Endodermal cell (in vitro differentiated cells): Measurements from ENCODE around the gene NEGR1. TPM values are rescaled to one million over a fixed set of nuclear protein-coding genes. Genes with fewer than 3 reads are reported as not detected.

Experiments used
- DNase-seq: peaks from one replicate; pipeline ENCODE4 v3.0.0-alpha.2; 2017
- H3K27ac ChIP-seq: 2 replicates; pipeline ENCODE4 v1.5.1; 2013; ENCODE audit warnings: mild to moderate bottlenecking, low read depth, low read length, moderate library complexity
- H3K27me3 ChIP-seq: 2 replicates; pipeline ENCODE4 v1.6.1; 2013; ENCODE audit warnings: mild to moderate bottlenecking, low read length, moderate library complexity; ENCODE audit not compliant: insufficient read depth, control insufficient read depth, poor library complexity, severe bottlenecking
- H3K36me3 ChIP-seq: 2 replicates; pipeline ENCODE4 v1.7.0; 2013; ENCODE audit warnings: mild to moderate bottlenecking, low read length, moderate library complexity; ENCODE audit not compliant: control insufficient read depth, insufficient read depth
- H3K4me1 ChIP-seq: one replicate; pipeline ENCODE4 v1.7.0; 2013; ENCODE audit warnings: low read length; ENCODE audit not compliant: control insufficient read depth, insufficient read depth
- H3K4me3 ChIP-seq: 2 replicates; pipeline ENCODE4 v1.5.1; 2013; ENCODE audit warnings: mild to moderate bottlenecking, low read length, moderate library complexity
- H3K9ac ChIP-seq: 2 replicates; pipeline ENCODE4 v1.6.1; 2013; ENCODE audit warnings: mild to moderate bottlenecking, low read length, moderate library complexity; ENCODE audit not compliant: poor library complexity, severe bottlenecking; ENCODE audit errors: extremely low read depth
- H3K9me3 ChIP-seq: 2 replicates; pipeline ENCODE4 v1.6.1; 2013; ENCODE audit warnings: mild to moderate bottlenecking, low read length, moderate library complexity; ENCODE audit not compliant: control insufficient read depth
- H3K27ac Mint-ChIP-seq: 2 replicates; pipeline ENCODE4 v1.8.0; 2020; ENCODE audit warnings: mixed read lengths
- H3K27me3 Mint-ChIP-seq: 2 replicates; pipeline ENCODE4 v1.8.0; 2021; ENCODE audit warnings: mild to moderate bottlenecking, mixed read lengths; ENCODE audit not compliant: insufficient read depth
- H3K36me3 Mint-ChIP-seq: 2 replicates; pipeline ENCODE4 v1.8.0; 2020; ENCODE audit warnings: low read depth, mixed read lengths
- H3K4me1 Mint-ChIP-seq: 2 replicates; pipeline ENCODE4 v1.8.0; 2020; ENCODE audit warnings: mixed read lengths
- H3K4me3 Mint-ChIP-seq: 2 replicates; pipeline ENCODE4 v1.8.0; 2020; ENCODE audit warnings: mild to moderate bottlenecking, moderate library complexity, mixed read lengths
- H3K9me3 Mint-ChIP-seq: 2 replicates; pipeline ENCODE4 v1.8.0; 2020; ENCODE audit warnings: mild to moderate bottlenecking, mixed read lengths
- CTCF ChIP-seq: fragments of 200-600 bp; sonication (generic); conservative IDR thresholded peaks from 2 replicates; pipeline ENCODE4 v1.5.0; 2021; ENCODE audit warnings: antibody characterized with exemption, mild to moderate bottlenecking
- WGBS, 2 experiments: methylation state at CpG; one replicate each; pipeline versions ENCODE4 v1.1.5 to v1.1.7; 2013; ENCODE audit warnings: missing lambda C conversion rate in 2 of 2, mixed read lengths in 1 of 2; ENCODE audit not compliant: insufficient coverage in 1 of 2, insufficient read length in 1 of 2; 5-methylcytosine and 5-hydroxymethylcytosine counted together
- total RNA-seq, 2 donors: library from RNA; stranded (reverse); fragmentation: NEBNext Ultra II Directional in 1 of 2; extraction: Animal tissue kit (Norgen Biotek cat#: 25700) in 1 of 2; gene quantifications; 2 replicates in 1 of 2; 3 replicates in 1 of 2; pipeline ENCODE4 v1.2.1, GENCODE V29; 2021

NEGR1 gene
- total RNA-seq, 2 donors from 2014 or later, result 1.5 to 2.1 TPM

GRCh38 chr1:71372496-71372895 is 909.8 kb downstream of the NEGR1 start:
- H3K9ac ChIP-seq, result no peak overlapping the region
- H3K27me3 ChIP-seq, result no peaks in the 10 kb centered on the region
- no peak overlapping the region for H3K4me3 ChIP-seq
- Mint-ChIP-seq H3K4me3 (no peak overlapping the region), H3K9me3 (no peaks in the 10 kb centered on the region), H3K4me1 (no peaks in the 10 kb centered on the region), H3K27ac (no peak overlapping the region), H3K36me3 (no peaks in the 10 kb centered on the region), H3K27me3 (no peaks in the 10 kb centered on the region)
- no peak overlapping the region for H3K27ac ChIP-seq
- no peaks in the 10 kb centered on the region for H3K36me3 ChIP-seq
- 89 to 100% methylated on average over 2 of the region's 2 CpGs for WGBS, 2 experiments
- no peak for TF ChIP-seq CTCF
- no peaks in the 10 kb centered on the region for H3K4me1 ChIP-seq
- H3K9me3 ChIP-seq, result no peaks in the 10 kb centered on the region
- DNase-seq, result no peak

- no peak overlapping the region for H3K4me3 ChIP-seq
- H3K27me3 Mint-ChIP-seq, result no peaks in the 10 kb centered on the region
- no peak overlapping the region for H3K9ac ChIP-seq
- H3K9me3 Mint-ChIP-seq, result no peaks in the 10 kb centered on the region
- TF ChIP-seq CTCF, result no peak
- H3K9me3 ChIP-seq, result no peaks in the 10 kb centered on the region
- H3K36me3 Mint-ChIP-seq, result no peaks in the 10 kb centered on the region
- no peak overlapping the region for H3K4me3 Mint-ChIP-seq
- H3K36me3 ChIP-seq, result no peaks in the 10 kb centered on the region
- H3K4me1 Mint-ChIP-seq, result no peaks in the 10 kb centered on the region
- no peak overlapping the region for H3K27ac Mint-ChIP-seq
- 92% methylated on average over 1 of the region's 1 CpG; no CpG with 5 or more reads in 1 of the 2 experiments for WGBS, 2 experiments
- no peak overlapping the region for H3K27ac ChIP-seq
- H3K27me3 ChIP-seq, result no peaks in the 10 kb centered on the region
- no peaks in the 10 kb centered on the region for H3K4me1 ChIP-seq
- no peak for DNase-seq
Observed at GRCh38 chr1:71371581-71371980, 910.8 kb downstream of the NEGR1 start.

GRCh38 chr1:71364236-71364635 is 918.1 kb downstream of the NEGR1 start:
- WGBS, 2 experiments, result 91 to 100% methylated on average over 1 to 2 of the region's 2 CpGs
- no peaks in the 10 kb centered on the region for H3K36me3 Mint-ChIP-seq
- no peaks in the 10 kb centered on the region for H3K4me1 Mint-ChIP-seq
- H3K4me3 Mint-ChIP-seq, result no peak overlapping the region
- Histone ChIP-seq H3K4me3 (no peak overlapping the region), H3K27me3 (no peaks in the 10 kb centered on the region), H3K36me3 (no peaks in the 10 kb centered on the region), H3K9me3 (no peaks in the 10 kb centered on the region), H3K4me1 (no peaks in the 10 kb centered on the region), H3K9ac (no peak overlapping the region), H3K27ac (no peak overlapping the region)
- no peaks in the 10 kb centered on the region for H3K27me3 Mint-ChIP-seq
- no peak for TF ChIP-seq CTCF
- H3K27ac Mint-ChIP-seq, result no peak overlapping the region
- no peak for DNase-seq
- H3K9me3 Mint-ChIP-seq, result no peaks in the 10 kb centered on the region
